Fibroblast of the aortic adventitia (primary cell): Measurements from ENCODE around the gene KRTAP9-9. TPM values are rescaled to one million over a fixed set of nuclear protein-coding genes. Genes with fewer than 3 reads are reported as not detected.

Experiments
- DNase-seq: peaks from one replicate; pipeline ENCODE4 v3.0.0-alpha.2; 2010; ENCODE audit warnings: low read depth
- H3K4me3 ChIP-seq: 2 replicates; pipeline ENCODE4 v1.5.1; 2011; ENCODE audit warnings: low read depth, mild to moderate bottlenecking, control low read depth, low read length, moderate library complexity
- CTCF ChIP-seq: IDR thresholded peaks from 2 replicates; pipeline ENCODE4 v1.5.1; 2011; ENCODE audit warnings: mild to moderate bottlenecking, low read length, control low read depth, inconsistent platforms; ENCODE audit not compliant: insufficient read depth
- small RNA-seq: library from RNA; depleted of rRNA; stranded (forward); fragments of <200 nt; gene quantifications from one replicate; pipeline ENCODE3, GENCODE V24; 2012
- total RNA-seq: library from RNA; depleted of rRNA; stranded (reverse); fragments of >200 nt; gene quantifications from 2 replicates; pipeline ENCODE4 v1.2.3, GENCODE V29; 2012; ENCODE audit warnings: low replicate concordance

KRTAP9-9 gene
- total RNA-seq, 1 donor, result not detected

GRCh38 chr17:41298458-41299135 is 43.4 kb downstream of the KRTAP9-9 start:
- TF ChIP-seq CTCF, result no peak
- no peak overlapping the region for H3K4me3 ChIP-seq
- DNase-seq, result no peak

GRCh38 chr17:41301204-41301790 is 46.1 kb downstream of the KRTAP9-9 start:
- TF ChIP-seq CTCF, result no peak
- H3K4me3 ChIP-seq, result no peak overlapping the region
- no peak for DNase-seq

- H3K4me3 ChIP-seq, result no peak within 1 kb of the TSS
- TF ChIP-seq CTCF, result no peak
- DNase-seq, result no peak
Observed at GRCh38 chr17:41301916-41302901, 47.0 kb downstream of the KRTAP9-9 start, which contains the start of gene KRTAP29-1. Gene KRTAP29-1 (minus strand): TSS chr17:41302851. CDS start chr17:41302851, 0 bp downstream.

GRCh38 chr17:41302981-41303380 is 47.8 kb downstream of the KRTAP9-9 start:
- DNase-seq, result no peak
- TF ChIP-seq CTCF, result no peak
- H3K4me3 ChIP-seq, result no peak overlapping the region

- TF ChIP-seq CTCF, result no peak
- no peak for DNase-seq
- no peak overlapping the region for H3K4me3 ChIP-seq
Observed at GRCh38 chr17:41304091-41304490, 48.9 kb downstream of the KRTAP9-9 start.

Small RNA genes lying within 50 kb of the gene (small RNA-seq; reads per million reads assigned to genes)
- not detected for gene KRTAP9-10P

Other genes with a start within 250 kb of the KRTAP9-9 start
- gene KRTAP3-1, start 246.3 kb upstream of the KRTAP9-9 start, total RNA-seq, result not detected in 2 replicates
- gene KRTAP1-5, start 228.2 kb upstream of the KRTAP9-9 start, total RNA-seq, result 1.4 TPM in 1 of 2 replicates, not detected in the other
- not detected in 2 replicates for gene KRTAP1-4, start 225.2 kb upstream of the KRTAP9-9 start, total RNA-seq
- not detected in 2 replicates for gene KRTAP1-3, start 220.5 kb upstream of the KRTAP9-9 start, total RNA-seq
- not detected in 2 replicates for gene KRTAP1-1, start 213.9 kb upstream of the KRTAP9-9 start, total RNA-seq
- gene KRTAP2-1, start 208.1 kb upstream of the KRTAP9-9 start, total RNA-seq, result not detected in 2 replicates
- not detected in 2 replicates for gene KRTAP2-2, start 200.2 kb upstream of the KRTAP9-9 start, total RNA-seq
- not detected in 2 replicates for gene KRTAP2-3, start 195.3 kb upstream of the KRTAP9-9 start, total RNA-seq
- gene KRTAP2-4, start 189.5 kb upstream of the KRTAP9-9 start, total RNA-seq, result not detected in 2 replicates
- gene KRTAP4-7, start 171.2 kb upstream of the KRTAP9-9 start, total RNA-seq, result not detected in 2 replicates
- gene KRTAP4-8, start 157.2 kb upstream of the KRTAP9-9 start, total RNA-seq, result not detected in 2 replicates
- not detected in 2 replicates for gene KRTAP4-16, start 153.2 kb upstream of the KRTAP9-9 start, total RNA-seq
- gene KRTAP4-9, start 150.0 kb upstream of the KRTAP9-9 start, total RNA-seq, result not detected in 2 replicates
- not detected in 2 replicates for gene KRTAP4-11, start 137.0 kb upstream of the KRTAP9-9 start, total RNA-seq
- not detected in 2 replicates for gene KRTAP4-12, start 131.2 kb upstream of the KRTAP9-9 start, total RNA-seq
- gene KRTAP4-6, start 114.8 kb upstream of the KRTAP9-9 start, total RNA-seq, result not detected in 2 replicates
- not detected in 2 replicates for gene KRTAP4-5, start 105.6 kb upstream of the KRTAP9-9 start, total RNA-seq
- gene KRTAP4-4, start 94.6 kb upstream of the KRTAP9-9 start, total RNA-seq, result not detected in 2 replicates
- not detected in 2 replicates for gene KRTAP4-3, start 87.2 kb upstream of the KRTAP9-9 start, total RNA-seq
- not detected in 2 replicates for gene KRTAP4-2, start 77.2 kb upstream of the KRTAP9-9 start, total RNA-seq
- not detected in 2 replicates for gene KRTAP4-1, start 70.5 kb upstream of the KRTAP9-9 start, total RNA-seq
- gene KRTAP9-1, start 65.5 kb upstream of the KRTAP9-9 start, total RNA-seq, result not detected in 2 replicates
- gene KRTAP9-2, start 28.7 kb upstream of the KRTAP9-9 start, total RNA-seq, result not detected in 2 replicates
- gene KRTAP9-3, start 22.9 kb upstream of the KRTAP9-9 start, total RNA-seq, result not detected in 2 replicates
- not detected in 2 replicates for gene KRTAP9-8, start 17.4 kb upstream of the KRTAP9-9 start, total RNA-seq
- not detected in 2 replicates for gene KRTAP9-4, start 5.7 kb upstream of the KRTAP9-9 start, total RNA-seq
- gene KRTAP9-6, start 10.0 kb downstream of the KRTAP9-9 start, total RNA-seq, result not detected in 2 replicates
- gene KRTAP9-7, start 20.3 kb downstream of the KRTAP9-9 start, total RNA-seq, result not detected in 2 replicates
- gene KRTAP29-1, start 47.5 kb downstream of the KRTAP9-9 start, total RNA-seq, result not detected in 2 replicates
- not detected in 2 replicates for gene KRTAP16-1, start 53.9 kb downstream of the KRTAP9-9 start, total RNA-seq
- gene KRTAP17-1, start 60.3 kb downstream of the KRTAP9-9 start, total RNA-seq, result not detected in 2 replicates
- not detected in 2 replicates for gene KRT33A, start 95.4 kb downstream of the KRTAP9-9 start, total RNA-seq
- not detected in 2 replicates for gene KRT33B, start 114.4 kb downstream of the KRTAP9-9 start, total RNA-seq
- gene KRT34, start 126.9 kb downstream of the KRTAP9-9 start, total RNA-seq, result 0.45 TPM in 1 of 2 replicates, not detected in the other
- 0.09 TPM in 1 of 2 replicates, not detected in the other for gene KRT31, start 142.2 kb downstream of the KRTAP9-9 start, total RNA-seq
- not detected in 2 replicates for gene KRT37, start 169.2 kb downstream of the KRTAP9-9 start, total RNA-seq
- gene KRT38, start 185.6 kb downstream of the KRTAP9-9 start, total RNA-seq, result not detected in 2 replicates
- gene KRT32, start 212.0 kb downstream of the KRTAP9-9 start, total RNA-seq, result 0.09 TPM in 1 of 2 replicates, not detected in the other
- not detected in 2 replicates for gene KRT35, start 225.8 kb downstream of the KRTAP9-9 start, total RNA-seq
- not detected in 2 replicates for gene KRT36, start 234.5 kb downstream of the KRTAP9-9 start, total RNA-seq